Heart right ventricle (tissue), 16 donors: ENCODE data around the gene ZRANB1. TPM values are rescaled to one million over a fixed set of nuclear protein-coding genes. Genes with fewer than 3 reads are reported as not detected.

ENCODE experiments used
- ATAC-seq, 8 donors: fragments of 200-7000 bp; cut with Tn5 transposase; one replicate each; pipeline ENCODE4 v1.9.1; 2020; ENCODE audit warnings: mild to moderate bottlenecking in 8 of 8, moderate library complexity in 8 of 8, moderate number of reproducible peaks in 1 of 8
- DNase-seq, 2 donors: peaks; one replicate each; pipeline ENCODE4 v3.0.0-alpha.2; 2020
- H3K27ac ChIP-seq, 10 donors: fragments of 200-600 bp; sonication (generic) in 2 of 10; one replicate each; pipeline versions ENCODE4 v1.5.0 to v1.8.0; 2020 to 2022; ENCODE audit warnings: mild to moderate bottlenecking in 3 of 10
- H3K27me3 ChIP-seq, 7 donors: fragments of 200-600 bp; one replicate each; pipeline ENCODE4 v1.8.0; 2021 to 2022; ENCODE audit warnings: mild to moderate bottlenecking in 2 of 7
- H3K36me3 ChIP-seq, 9 donors: fragments of 200-600 bp; sonication (generic) in 1 of 9; one replicate each; pipeline versions ENCODE4 v1.5.0 to v1.8.0; 2020 to 2022; ENCODE audit warnings: mild to moderate bottlenecking in 2 of 9
- H3K4me1 ChIP-seq, 9 donors: fragments of 200-600 bp; sonication (generic) in 1 of 9; one replicate each; pipeline versions ENCODE4 v1.5.0 to v1.8.0; 2020 to 2022; ENCODE audit warnings: mild to moderate bottlenecking in 4 of 9
- H3K4me3 ChIP-seq, 10 donors: fragments of 200-600 bp; sonication (generic) in 2 of 10; one replicate each; pipeline versions ENCODE4 v1.5.0 to v1.8.0; 2020 to 2022; ENCODE audit warnings: mild to moderate bottlenecking in 7 of 10, moderate library complexity in 2 of 10
- H3K9me3 ChIP-seq, 11 donors: fragments of 200-600 bp in 10 of 11; sonication (generic) in 2 of 11; one replicate each; pipeline versions ENCODE4 v1.5.0 to v1.8.0; 2013 to 2022; ENCODE audit warnings: mild to moderate bottlenecking in 2 of 11, control low read depth in 1 of 11, moderate library complexity in 1 of 11
- WGBS, 2 donors: extraction: QIAGEN DNeasy Blood & Tissue Kit; methylation state at CpG; one replicate each; pipeline ENCODE4 v1.1.7; 2013; ENCODE audit warnings: inconsistent platforms in 1 of 2; 5-methylcytosine and 5-hydroxymethylcytosine counted together
- intact Hi-C, 10 donors: fragments of 100-400 bp; cut with DNase I; formaldehyde crosslinking; loops; one replicate each; pipeline versions ENCODE4 v1.11.1 to v1.14.2; 2022
- polyA plus RNA-seq, 2 donors: library from polyadenylated mRNA; stranded (reverse); fragments of 200-250 nt; gene quantifications; one replicate each; pipeline ENCODE4 v1.2.3, GENCODE V29; 2013
- total RNA-seq, 10 donors: library from RNA; stranded (reverse); fragmentation: NEBNext Ultra II Directional in 3 of 10; extraction: Animal tissue kit (Norgen Biotek cat#: 25700) in 3 of 10; gene quantifications; one replicate each; pipeline versions ENCODE4 v1.2.1 to v1.2.4, GENCODE V29; 2021 to 2023
- TF ChIP-seq, protein P1 (sequence below), 9 donors: fragments of 200-600 bp; sonication (generic) in 2 of 9; IDR thresholded peaks; one replicate each; pipeline versions ENCODE4 v1.5.0 to v1.8.0; 2021 to 2022; ENCODE audit warnings: antibody characterized with exemption in 9 of 9, mild to moderate bottlenecking in 5 of 9, moderate library complexity in 1 of 9
- donor health status: Arrhythmogenic right ventricular cardiomyopathy.
- donor health status: ischemic (EF 13 %, LVEDD 7.1; RV severe dilation, severe dysfunction).
- donor health status: healthy with polysubstance abuse.
- donor health status: DM: no; HTN: yes; CAD: no.
- donor health status: DM: no; HTN: no; CAD: no.
- donor health status: ischemic (EF 25% LVEDD 6.9; RV normal size, moderate dysfunction).
- donor health status: ischemic (EF 25% LVEDD 5.7; RV mildly dilated, moderate dysfunction).
- donor health status: healthy.
- donor health status: DM: yes; HTN: yes; CAD: no.
- donor health status: Ischemic cardiomyopathy.
- donor health status: ischemic (EF 35%, LVEDD 5.7; RV mildly dilated, moderate dysfunction).
- donor health status: nonischemic (EF 11% LVEDD 7.7; RV severe dilation, severe dysfunction).
- donor health status: DM: yes; HTN: yes; CAD: no.
- donor health status: PGD.
- donor health status: ischemic (EF 29% LVEDD 5.4; RV normal size, mild dysfunction).
- donor health status: nonischemic (EF 23%, LVEDD 6.1; RV moderate dilation, normal function).

ZRANB1 gene
- total and polyA plus RNA-seq, 12 donors: 13.0 to 33.2 (median 27.5) TPM

DNA sequence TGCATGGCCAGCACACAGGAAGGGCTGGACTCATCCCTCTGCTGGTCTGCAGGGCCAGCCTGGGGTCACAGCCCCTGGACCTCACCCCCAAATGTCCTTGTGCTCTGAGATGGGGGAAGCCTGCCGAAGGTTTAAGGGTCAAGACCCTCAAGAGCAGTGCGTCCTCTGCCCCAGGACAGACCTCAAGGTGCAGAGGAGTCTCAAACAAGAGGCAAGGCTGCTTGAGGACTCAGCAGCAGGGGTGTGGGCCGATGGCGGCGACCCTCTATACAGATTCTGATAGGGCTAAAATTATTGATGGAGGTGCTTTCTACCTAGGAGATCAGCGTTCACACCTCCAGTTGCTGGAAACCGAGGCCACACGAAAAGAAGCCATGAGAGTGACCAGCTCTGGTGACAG lies 80.7 kb downstream of the ZRANB1 start:
- H3K4me1 ChIP-seq: peaks cover 37 to 97% (median 78%) of the 10 kb centered on the region in 9 donors
- H3K36me3 ChIP-seq: peaks cover 0 to 22% (median 0%) of the 10 kb centered on the region in 9 donors
- no peak overlapping the region for H3K4me3 ChIP-seq
- WGBS, 2 donors: 94 to 95% methylated on average over 8 of the region's 8 CpGs
- H3K9me3 ChIP-seq: peaks cover 0 to 4% (median 0%) of the 10 kb centered on the region in 11 donors
- TF ChIP-seq, protein P1, sequence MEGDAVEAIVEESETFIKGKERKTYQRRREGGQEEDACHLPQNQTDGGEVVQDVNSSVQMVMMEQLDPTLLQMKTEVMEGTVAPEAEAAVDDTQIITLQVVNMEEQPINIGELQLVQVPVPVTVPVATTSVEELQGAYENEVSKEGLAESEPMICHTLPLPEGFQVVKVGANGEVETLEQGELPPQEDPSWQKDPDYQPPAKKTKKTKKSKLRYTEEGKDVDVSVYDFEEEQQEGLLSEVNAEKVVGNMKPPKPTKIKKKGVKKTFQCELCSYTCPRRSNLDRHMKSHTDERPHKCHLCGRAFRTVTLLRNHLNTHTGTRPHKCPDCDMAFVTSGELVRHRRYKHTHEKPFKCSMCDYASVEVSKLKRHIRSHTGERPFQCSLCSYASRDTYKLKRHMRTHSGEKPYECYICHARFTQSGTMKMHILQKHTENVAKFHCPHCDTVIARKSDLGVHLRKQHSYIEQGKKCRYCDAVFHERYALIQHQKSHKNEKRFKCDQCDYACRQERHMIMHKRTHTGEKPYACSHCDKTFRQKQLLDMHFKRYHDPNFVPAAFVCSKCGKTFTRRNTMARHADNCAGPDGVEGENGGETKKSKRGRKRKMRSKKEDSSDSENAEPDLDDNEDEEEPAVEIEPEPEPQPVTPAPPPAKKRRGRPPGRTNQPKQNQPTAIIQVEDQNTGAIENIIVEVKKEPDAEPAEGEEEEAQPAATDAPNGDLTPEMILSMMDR (IDR thresholded peaks at IDR 0.05): no peak
- ATAC-seq: peak in 1 of 8 donors; percentile 3
- DNase-seq: no peak
- H3K27ac ChIP-seq: peak overlapping the region in 7 of 10 donors; percentile 13 to 80 (median 68)
- intact Hi-C loops: no loop called here
- H3K27me3 ChIP-seq: no peaks in the 10 kb centered on the region

DNA sequence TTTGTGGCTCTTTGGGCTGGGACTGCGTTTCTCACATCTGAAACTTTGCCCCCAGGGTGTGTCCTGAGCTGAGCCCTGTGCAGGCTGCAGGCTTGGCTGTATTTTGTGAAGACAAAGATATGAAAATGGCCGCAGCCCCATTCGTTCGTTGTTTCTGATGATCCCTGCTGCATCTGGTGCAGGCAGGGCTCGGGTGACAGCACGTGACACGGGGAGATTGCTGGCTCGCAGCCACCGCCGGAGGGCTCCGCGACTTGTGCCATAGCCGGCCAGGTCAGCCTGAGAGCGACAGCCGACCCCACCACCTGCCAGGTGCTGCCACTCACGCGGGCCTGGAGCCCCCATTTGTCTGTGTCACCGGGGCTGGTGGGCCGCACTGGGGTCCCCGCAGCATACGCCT lies 81.3 kb downstream of the ZRANB1 start:
- TF ChIP-seq, protein P1 (IDR thresholded peaks at IDR 0.05): no peak
- Histone ChIP-seq H3K4me1 (peaks cover 31 to 97% (median 76%) of the 10 kb centered on the region in 9 donors), H3K27me3 (no peaks in the 10 kb centered on the region), H3K4me3 (peak overlapping the region in 5 of 10 donors; percentile 2 to 30 (median 9)), H3K27ac (peak overlapping the region in 9 of 10 donors; percentile 7 to 80 (median 62)), H3K9me3 (peaks cover 0 to 4% (median 0%) of the 10 kb centered on the region in 11 donors), H3K36me3 (peaks cover 0 to 23% (median 0%) of the 10 kb centered on the region in 9 donors)
- DNase-seq: peak; percentile 40 to 64
- intact Hi-C loops: no loop called here
- WGBS, 2 donors: 41 to 49% methylated on average over 21 of the region's 21 CpGs
- ATAC-seq: peak in 6 of 8 donors; percentile 7 to 40 (median 18)

DNA sequence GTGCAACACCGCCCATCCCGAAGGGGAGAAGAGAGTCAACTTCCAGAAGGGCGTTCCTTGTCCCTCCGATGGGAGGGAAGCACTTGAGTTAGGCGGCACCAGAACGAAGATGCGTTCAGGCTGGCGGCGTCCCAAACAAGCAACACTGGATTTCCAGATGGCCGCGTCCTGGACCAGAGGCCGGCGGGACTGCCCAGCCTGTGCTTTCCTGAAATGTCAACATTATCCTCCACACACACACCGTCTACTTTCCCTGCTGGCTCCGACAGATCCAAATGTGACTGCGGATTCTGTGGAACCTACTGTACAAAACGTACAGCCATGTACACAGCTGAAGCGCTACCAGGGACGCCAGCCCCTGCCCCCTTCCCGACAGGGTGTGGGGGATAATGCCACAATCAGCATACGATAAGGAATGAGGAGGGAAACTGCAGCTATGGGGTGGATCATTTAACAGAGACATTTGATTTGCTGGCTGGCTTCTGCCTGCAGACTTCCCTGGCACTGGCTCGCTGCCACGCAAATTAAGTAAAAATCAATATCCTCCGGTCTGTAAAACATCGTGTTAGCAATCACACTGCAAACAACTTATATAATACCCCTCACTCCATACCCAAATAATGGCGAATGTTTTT lies 82.1 kb downstream of the ZRANB1 start:
- 17 to 20% methylated on average over 26 of the region's 26 CpGs for WGBS, 2 donors

DNA sequence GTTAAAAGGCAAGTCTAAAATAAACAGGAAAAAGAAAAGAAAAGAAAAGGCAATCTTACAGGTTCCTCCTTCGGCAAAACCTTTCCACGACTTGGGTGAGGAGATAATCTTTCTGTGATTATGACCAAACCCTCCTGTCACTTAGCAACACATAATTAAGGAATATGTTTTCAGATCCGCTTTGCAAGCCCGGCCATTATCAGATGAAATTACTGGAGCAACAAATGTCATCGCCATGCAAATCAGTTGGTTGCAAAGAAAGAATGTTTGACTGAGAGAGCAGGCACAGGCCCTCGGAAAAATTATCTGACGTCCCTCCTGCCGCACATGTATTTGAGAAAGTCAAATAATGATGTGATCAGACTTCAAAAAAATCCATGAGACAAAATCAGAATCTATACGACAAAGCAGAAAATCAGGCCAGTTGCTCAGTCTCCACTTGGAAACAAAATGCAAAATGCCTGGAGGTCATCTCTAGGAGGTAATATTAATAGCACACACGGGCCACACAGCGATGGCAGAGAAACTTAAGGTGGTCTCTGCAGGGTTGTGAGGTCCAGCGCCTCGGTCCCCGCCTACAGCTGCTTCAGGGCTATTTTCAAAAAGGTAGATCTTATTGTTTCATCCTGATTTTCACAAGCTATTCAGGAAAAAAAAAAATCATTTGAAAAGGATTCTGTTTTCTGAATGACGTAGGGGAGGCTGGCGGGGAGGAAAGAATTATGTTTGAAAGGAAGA lies 82.7 kb downstream of the ZRANB1 start:
- peak overlapping the region in 4 of 10 donors; percentile 2 to 30 (median 15) for H3K4me3 ChIP-seq
- H3K36me3 ChIP-seq: peaks cover 0 to 27% (median 0%) of the 10 kb centered on the region in 9 donors
- intact Hi-C loops: no loop called here
- no peak for ATAC-seq
- DNase-seq: no peak
- TF ChIP-seq, protein P1 (IDR thresholded peaks at IDR 0.05): no peak
- H3K9me3 ChIP-seq: peaks cover 0 to under 1% (median 0%) of the 10 kb centered on the region in 11 donors
- peak overlapping the region in 7 of 10 donors; percentile 7 to 80 (median 68) for H3K27ac ChIP-seq
- no peaks in the 10 kb centered on the region for H3K27me3 ChIP-seq
- 36 to 46% methylated on average over 16 of the region's 16 CpGs for WGBS, 2 donors
- peaks cover 26 to 94% (median 70%) of the 10 kb centered on the region in 9 donors for H3K4me1 ChIP-seq

More for the DNA sequence above, 82.1 kb downstream of the ZRANB1 start:
- H3K27me3 ChIP-seq: no peaks in the 10 kb centered on the region
- peak overlapping the region in 6 of 10 donors; percentile 2 to 30 (median 10) for H3K4me3 ChIP-seq
- TF ChIP-seq, protein P1 (IDR thresholded peaks at IDR 0.05): no peak
- H3K4me1 ChIP-seq: peaks cover 26 to 97% (median 76%) of the 10 kb centered on the region in 9 donors
- peak; percentile 76 to 78 for DNase-seq
- intact Hi-C loops: no loop called here
- peaks cover 0 to 4% (median 0%) of the 10 kb centered on the region in 11 donors for H3K9me3 ChIP-seq
- H3K27ac ChIP-seq: peak overlapping the region; percentile 7 to 80 (median 59)
- peak; percentile 24 to 61 (median 40) for ATAC-seq
- peaks cover 0 to 23% (median 0%) of the 10 kb centered on the region in 9 donors for H3K36me3 ChIP-seq
